ENCODE measurements around the gene TMEM63B.
"Not testable (repeated sequence)": the region's sequence is repeated elsewhere in the genome, so short reads cannot be mapped to it uniquely, and the experiment has no call there.

DNA sequence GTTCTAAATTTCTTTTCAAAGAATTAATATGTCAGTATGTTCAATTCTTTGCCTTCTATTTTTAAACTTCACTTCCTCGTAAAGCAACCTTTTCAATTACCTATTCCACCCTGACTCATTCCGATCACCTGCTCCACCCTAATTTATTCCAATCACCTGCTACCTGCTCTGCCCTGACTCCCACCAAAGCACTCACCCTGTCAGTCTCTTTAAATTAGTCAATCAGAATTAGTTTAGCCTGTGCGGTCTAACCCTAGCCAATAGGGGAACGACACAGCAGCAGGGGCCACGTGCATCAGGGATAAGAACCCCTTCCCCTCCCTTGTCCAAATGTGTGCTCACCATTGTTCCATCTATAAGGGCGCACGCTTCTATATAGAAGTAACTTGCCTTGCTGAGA, 58.0 kb downstream of the TMEM63B start:
- TF ChIP-seq, protein P1, sequence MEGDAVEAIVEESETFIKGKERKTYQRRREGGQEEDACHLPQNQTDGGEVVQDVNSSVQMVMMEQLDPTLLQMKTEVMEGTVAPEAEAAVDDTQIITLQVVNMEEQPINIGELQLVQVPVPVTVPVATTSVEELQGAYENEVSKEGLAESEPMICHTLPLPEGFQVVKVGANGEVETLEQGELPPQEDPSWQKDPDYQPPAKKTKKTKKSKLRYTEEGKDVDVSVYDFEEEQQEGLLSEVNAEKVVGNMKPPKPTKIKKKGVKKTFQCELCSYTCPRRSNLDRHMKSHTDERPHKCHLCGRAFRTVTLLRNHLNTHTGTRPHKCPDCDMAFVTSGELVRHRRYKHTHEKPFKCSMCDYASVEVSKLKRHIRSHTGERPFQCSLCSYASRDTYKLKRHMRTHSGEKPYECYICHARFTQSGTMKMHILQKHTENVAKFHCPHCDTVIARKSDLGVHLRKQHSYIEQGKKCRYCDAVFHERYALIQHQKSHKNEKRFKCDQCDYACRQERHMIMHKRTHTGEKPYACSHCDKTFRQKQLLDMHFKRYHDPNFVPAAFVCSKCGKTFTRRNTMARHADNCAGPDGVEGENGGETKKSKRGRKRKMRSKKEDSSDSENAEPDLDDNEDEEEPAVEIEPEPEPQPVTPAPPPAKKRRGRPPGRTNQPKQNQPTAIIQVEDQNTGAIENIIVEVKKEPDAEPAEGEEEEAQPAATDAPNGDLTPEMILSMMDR (IDR thresholded peaks at IDR 0.05 in 4 of 5, conservative IDR thresholded peaks at IDR 0.05 in 1 of 5), result not testable (repeated sequence)
- TF ChIP-seq POLR2A (IDR thresholded peaks at IDR 0.05), result not testable (repeated sequence)

Data from gastrocnemius medialis (tissue), 4 donors.